Endothelial cell of umbilical vein (primary cell): ENCODE data around the gene CCDC146.
"Not testable (repeated sequence)": the region's sequence is repeated elsewhere in the genome, so short reads cannot be mapped to it uniquely, and the experiment has no call there.

ENCODE experiments used
- EZH2 ChIP-seq: IDR thresholded peaks from 2 replicates; pipeline ENCODE4 v1.6.1; 2012; ENCODE audit warnings: borderline replicate concordance, low read depth, mild to moderate bottlenecking, moderate library complexity, low read length, inconsistent platforms; ENCODE audit not compliant: severe bottlenecking
- FOS ChIP-seq: IDR thresholded peaks from 2 replicates; pipeline ENCODE4 v1.6.1; 2011; ENCODE audit warnings: mild to moderate bottlenecking, low read length, moderate library complexity, borderline replicate concordance; ENCODE audit not compliant: insufficient read depth
- GATA2 ChIP-seq: IDR thresholded peaks from 2 replicates; pipeline ENCODE4 v1.7.0; 2011; ENCODE audit warnings: low read depth, mild to moderate bottlenecking, moderate library complexity, mixed read lengths, low read length; ENCODE audit not compliant: insufficient read length, insufficient read depth
- JUN ChIP-seq: IDR thresholded peaks from 2 replicates; pipeline ENCODE4 v1.6.1; 2011; ENCODE audit warnings: borderline replicate concordance, low read depth; ENCODE audit not compliant: insufficient read length, insufficient read depth
- MYC ChIP-seq: IDR thresholded peaks from one replicate; pipeline ENCODE4 v1.6.1; 2011; ENCODE audit warnings: mild to moderate bottlenecking, low read depth, low read length
- POLR2A ChIP-seq: IDR thresholded peaks from 2 replicates; pipeline ENCODE4 v1.6.1; 2012; ENCODE audit warnings: low read depth, mild to moderate bottlenecking, control low read depth, low read length
- POLR2AphosphoS5 ChIP-seq: IDR thresholded peaks from 2 replicates; pipeline ENCODE4 v1.6.1; 2012; ENCODE audit warnings: low read depth, mild to moderate bottlenecking, control low read depth, low read length, moderate library complexity; ENCODE audit not compliant: insufficient read depth
- TF ChIP-seq, protein P1 (sequence below), 2 donors: IDR thresholded peaks; 1 replicate in 1 of 2; 2 replicates in 1 of 2; pipeline ENCODE4 v1.5.1; 2011; ENCODE audit warnings: low read length in 2 of 2, mild to moderate bottlenecking in 2 of 2, moderate library complexity in 2 of 2, control low read depth in 1 of 2, inconsistent platforms in 1 of 2, low read depth in 1 of 2; ENCODE audit not compliant: insufficient read depth in 1 of 2; ENCODE audit errors: extremely low read depth in 1 of 2
- TF ChIP-seq, protein P2 (sequence below): IDR thresholded peaks from 2 replicates; pipeline ENCODE4 v1.6.1; 2011; ENCODE audit not compliant: insufficient read depth, insufficient read length

- TF ChIP-seq EZH2, JUN, POLR2AphosphoS5, POLR2A, MYC, FOS, GATA2: not testable (repeated sequence)
- TF ChIP-seq, protein P1, sequence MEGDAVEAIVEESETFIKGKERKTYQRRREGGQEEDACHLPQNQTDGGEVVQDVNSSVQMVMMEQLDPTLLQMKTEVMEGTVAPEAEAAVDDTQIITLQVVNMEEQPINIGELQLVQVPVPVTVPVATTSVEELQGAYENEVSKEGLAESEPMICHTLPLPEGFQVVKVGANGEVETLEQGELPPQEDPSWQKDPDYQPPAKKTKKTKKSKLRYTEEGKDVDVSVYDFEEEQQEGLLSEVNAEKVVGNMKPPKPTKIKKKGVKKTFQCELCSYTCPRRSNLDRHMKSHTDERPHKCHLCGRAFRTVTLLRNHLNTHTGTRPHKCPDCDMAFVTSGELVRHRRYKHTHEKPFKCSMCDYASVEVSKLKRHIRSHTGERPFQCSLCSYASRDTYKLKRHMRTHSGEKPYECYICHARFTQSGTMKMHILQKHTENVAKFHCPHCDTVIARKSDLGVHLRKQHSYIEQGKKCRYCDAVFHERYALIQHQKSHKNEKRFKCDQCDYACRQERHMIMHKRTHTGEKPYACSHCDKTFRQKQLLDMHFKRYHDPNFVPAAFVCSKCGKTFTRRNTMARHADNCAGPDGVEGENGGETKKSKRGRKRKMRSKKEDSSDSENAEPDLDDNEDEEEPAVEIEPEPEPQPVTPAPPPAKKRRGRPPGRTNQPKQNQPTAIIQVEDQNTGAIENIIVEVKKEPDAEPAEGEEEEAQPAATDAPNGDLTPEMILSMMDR (IDR thresholded peaks at IDR 0.05; ENCODE audit: extremely low read depth in 1 of 2, insufficient read depth in 1 of 2, low read depth in 1 of 2, low read length in 2 of 2) = not testable (repeated sequence)
- TF ChIP-seq, protein P2, sequence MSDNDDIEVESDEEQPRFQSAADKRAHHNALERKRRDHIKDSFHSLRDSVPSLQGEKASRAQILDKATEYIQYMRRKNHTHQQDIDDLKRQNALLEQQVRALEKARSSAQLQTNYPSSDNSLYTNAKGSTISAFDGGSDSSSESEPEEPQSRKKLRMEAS = not testable (repeated sequence)
Observed at GRCh38 chr7:77080236-77080635, 42.2 kb upstream of the CCDC146 start.
